Measurements from ENCODE around the gene EHHADH. TPM values are rescaled to one million over a fixed set of nuclear protein-coding genes. Genes with fewer than 3 reads are reported as not detected.

The EHHADH gene
- total and polyA plus RNA-seq, 2 experiments from 2014 or later, result 2.5 to 6.0 TPM

GRCh38 chr3:185292238-185292637 lies 38.4 kb upstream of the EHHADH start:
- Mint-ChIP-seq H3K36me3 (ENCODE audit: low read depth) (0 out of 3 replicates have a peak, but pooled peaks cover 3% of the 10 kb centered on the region), H3K9me3 (no peaks in the 10 kb centered on the region), H3K27ac (no peak overlapping the region), H3K4me1 (no peaks in the 10 kb centered on the region), H3K4me3 (no peak overlapping the region), H3K27me3 (ENCODE audit: insufficient read depth, low read depth, poor library complexity) (peaks cover 3% of the 10 kb centered on the region)
- TF ChIP-seq EZH2phosphoT487 (IDR thresholded peaks at IDR 0.05; ENCODE audit: unreplicated experiment), result no peak
- TF ChIP-seq ZNF331 (CRISPR knock-in tag; IDR thresholded peaks at IDR 0.05; ENCODE audit: low read depth), result no peak
- no peak for TF ChIP-seq NANOG (IDR thresholded peaks at IDR 0.05; ENCODE audit: borderline replicate concordance)
- no peak for TF ChIP-seq ETS1 (IDR thresholded peaks at IDR 0.05)
- TF ChIP-seq STAT1 (IDR thresholded peaks at IDR 0.05; ENCODE audit: unreplicated experiment), result no peak
- no peak for TF ChIP-seq EZH2 (IDR thresholded peaks at IDR 0.05; ENCODE audit: low read depth, unreplicated experiment)
- no peaks in the 10 kb centered on the region for H3K4me1 ChIP-seq (ENCODE audit: insufficient read depth)
- no peaks in the 10 kb centered on the region for H3K36me3 ChIP-seq (ENCODE audit: insufficient read depth)
- H3K4me2 ChIP-seq, result no peak overlapping the region
- H3F3A ChIP-seq (replicated peaks; ENCODE audit: low read depth), result no peaks in the 10 kb centered on the region
- 0 out of 2 replicates have a peak, but pooled peaks cover 3% of the 10 kb centered on the region for H4K20me1 ChIP-seq (replicated peaks; ENCODE audit: insufficient read depth)
- ATAC-seq (no peak), DNase-seq (ENCODE audit: low spot score) (no peak)
- no peaks in the 10 kb centered on the region for H3K9me2 ChIP-seq (ENCODE audit: insufficient read depth)
- H2AFZ ChIP-seq, result no peak overlapping the region
- H3K79me2 ChIP-seq (replicated peaks; ENCODE audit: insufficient read depth), result no peaks in the 10 kb centered on the region
- no peak overlapping the region for H3K4me3 ChIP-seq
- no peaks in the 10 kb centered on the region for H3K27me3 ChIP-seq (ENCODE audit: insufficient read depth)
- H3K27ac ChIP-seq (ENCODE audit: low read depth), result no peak overlapping the region

- Histone ChIP-seq H3K4me2 (no peak overlapping the region), H3K36me3 (ENCODE audit: insufficient read depth) (no peaks in the 10 kb centered on the region), H3K4me1 (ENCODE audit: insufficient read depth) (no peaks in the 10 kb centered on the region), H3K79me2 (replicated peaks; ENCODE audit: insufficient read depth) (no peaks in the 10 kb centered on the region), H3K27me3 (ENCODE audit: insufficient read depth) (no peaks in the 10 kb centered on the region), H3K4me3 (no peak overlapping the region), H2AFZ (no peak overlapping the region), H3K27ac (ENCODE audit: low read depth) (no peak overlapping the region), H4K20me1 (replicated peaks; ENCODE audit: insufficient read depth) (0 out of 2 replicates have a peak, but pooled peaks cover 3% of the 10 kb centered on the region), H3F3A (replicated peaks; ENCODE audit: low read depth) (no peaks in the 10 kb centered on the region), H3K9me2 (ENCODE audit: insufficient read depth) (no peaks in the 10 kb centered on the region)
- no peaks in the 10 kb centered on the region for H3K9me3 Mint-ChIP-seq
- H3K4me1 Mint-ChIP-seq, result no peaks in the 10 kb centered on the region
- DNase-seq (ENCODE audit: low spot score) (no peak), ATAC-seq (no peak)
- H3K27me3 Mint-ChIP-seq (ENCODE audit: insufficient read depth, low read depth, poor library complexity), result peaks cover 3% of the 10 kb centered on the region
- no peak overlapping the region for H3K4me3 Mint-ChIP-seq
- H3K27ac Mint-ChIP-seq, result no peak overlapping the region
- 0 out of 3 replicates have a peak, but pooled peaks cover 3% of the 10 kb centered on the region for H3K36me3 Mint-ChIP-seq (ENCODE audit: low read depth)
- TF ChIP-seq ZNF114 (CRISPR knock-in tag; IDR thresholded peaks at IDR 0.05), result no peak
- no peak for TF ChIP-seq REST (IDR thresholded peaks at IDR 0.05; ENCODE audit: unreplicated experiment)
- TF ChIP-seq EZH2 (IDR thresholded peaks at IDR 0.05; ENCODE audit: low read depth, unreplicated experiment), result no peak
- no peak for TF ChIP-seq ZNF462 (CRISPR knock-in tag; IDR thresholded peaks at IDR 0.05)
- no peak for TF ChIP-seq ZNF331 (CRISPR knock-in tag; IDR thresholded peaks at IDR 0.05; ENCODE audit: low read depth)
- no peak for TF ChIP-seq JUNB (IDR thresholded peaks at IDR 0.05; ENCODE audit: unreplicated experiment)
- no peak for TF ChIP-seq CREB1 (CRISPR knock-in tag; IDR thresholded peaks at IDR 0.05; ENCODE audit: low read depth)
Observed at GRCh38 chr3:185290266-185290665, 36.4 kb upstream of the EHHADH start.

All from GM23338 (cell line).